ENCODE measurements around the gene BNIP3. TPM values are rescaled to one million over a fixed set of nuclear protein-coding genes. Genes with fewer than 3 reads are reported as not detected.

The BNIP3 gene
- total RNA-seq, 1 donor, result 48.4 TPM

- TF ChIP-seq CTCF (IDR thresholded peaks at IDR 0.05; ENCODE audit: insufficient read depth, low read depth, low read length), result no peak
- no peak overlapping the region for H3K4me3 ChIP-seq (ENCODE audit: low read depth, low read length)
These were observed 2.9 kb downstream of the BNIP3 start for GRCh38 chr10:131978851-131979250.

DNA sequence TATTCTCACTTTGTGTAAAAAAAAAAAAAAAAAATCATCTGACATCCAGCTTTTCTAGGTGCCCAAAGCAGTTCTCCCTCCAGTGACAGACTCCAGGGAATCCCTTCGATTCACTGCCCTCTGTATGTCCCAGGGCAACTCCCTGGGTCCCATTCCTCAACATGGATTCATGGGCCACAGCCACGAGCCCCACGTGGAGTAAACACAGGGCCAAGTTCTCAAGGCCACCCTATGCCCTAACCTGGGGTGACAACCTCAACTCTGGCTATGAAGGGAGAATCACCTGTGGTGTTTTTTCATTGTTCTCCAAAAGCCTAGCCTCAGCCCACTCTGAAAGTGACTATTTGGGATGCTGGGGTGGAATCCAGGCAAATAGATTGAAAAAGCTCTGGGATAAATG lies 3.4 kb downstream of the BNIP3 start:
- DNase-seq (ENCODE audit: low read depth), result no peak
- H3K4me3 ChIP-seq (ENCODE audit: low read depth, low read length), result no peak overlapping the region
- no peak for TF ChIP-seq CTCF (IDR thresholded peaks at IDR 0.05; ENCODE audit: insufficient read depth, low read depth, low read length)

More at GRCh38 chr10:131978851-131979250, 2.9 kb downstream of the BNIP3 start:
- no peak for DNase-seq (ENCODE audit: low read depth)

GRCh38 chr10:131977323-131978096 lies 4.2 kb downstream of the BNIP3 start:
- H3K4me3 ChIP-seq (ENCODE audit: low read depth, low read length), result no peak overlapping the region
- TF ChIP-seq CTCF (IDR thresholded peaks at IDR 0.05; ENCODE audit: insufficient read depth, low read depth, low read length), result no peak
- no peak for DNase-seq (ENCODE audit: low read depth)

DNA sequence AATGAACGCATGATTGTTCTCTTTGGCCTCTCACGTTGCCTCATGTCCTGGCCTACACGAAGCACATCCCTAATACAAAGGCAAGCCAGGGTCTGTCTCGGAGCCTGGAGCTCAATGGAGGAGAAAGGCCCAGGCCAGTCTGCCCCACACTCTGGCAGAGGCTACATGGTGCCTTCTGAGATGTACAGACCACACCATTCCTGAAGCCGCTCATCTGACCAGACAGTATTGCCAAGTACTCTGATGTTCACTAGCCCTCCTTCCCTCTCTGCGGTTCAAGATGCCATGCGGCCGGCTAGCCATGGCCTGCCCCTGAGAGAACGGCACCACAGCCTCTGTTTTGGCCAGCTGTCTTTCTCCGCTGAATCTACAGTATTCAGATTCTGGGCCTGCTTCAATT lies 5.9 kb downstream of the BNIP3 start:
- H3K4me3 ChIP-seq (ENCODE audit: low read depth, low read length), result no peak overlapping the region
- TF ChIP-seq CTCF (IDR thresholded peaks at IDR 0.05; ENCODE audit: insufficient read depth, low read depth, low read length), result no peak
- no peak for DNase-seq (ENCODE audit: low read depth)

DNA sequence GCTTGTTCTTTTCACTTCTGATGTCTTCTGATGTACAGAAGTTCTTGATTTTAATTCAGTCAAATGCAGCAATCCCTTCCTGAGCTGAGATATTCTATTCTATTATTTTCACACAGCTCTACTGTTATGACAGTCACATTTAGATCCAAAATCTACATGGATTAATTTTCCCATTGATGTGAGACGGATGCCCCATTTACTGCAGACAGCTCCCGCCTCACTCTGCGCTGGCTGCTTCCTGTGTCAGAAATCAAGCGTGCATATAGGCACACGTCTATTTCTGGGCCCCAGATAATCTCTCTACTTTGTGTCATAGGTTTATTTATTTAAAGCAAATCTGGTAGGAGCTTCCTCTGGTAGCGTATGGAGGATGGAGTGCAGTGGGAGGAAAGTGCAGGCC lies 6.7 kb downstream of the BNIP3 start:
- no peak for TF ChIP-seq CTCF (IDR thresholded peaks at IDR 0.05; ENCODE audit: insufficient read depth, low read depth, low read length)
- no peak for DNase-seq (ENCODE audit: low read depth)
- no peak overlapping the region for H3K4me3 ChIP-seq (ENCODE audit: low read depth, low read length)

DNA sequence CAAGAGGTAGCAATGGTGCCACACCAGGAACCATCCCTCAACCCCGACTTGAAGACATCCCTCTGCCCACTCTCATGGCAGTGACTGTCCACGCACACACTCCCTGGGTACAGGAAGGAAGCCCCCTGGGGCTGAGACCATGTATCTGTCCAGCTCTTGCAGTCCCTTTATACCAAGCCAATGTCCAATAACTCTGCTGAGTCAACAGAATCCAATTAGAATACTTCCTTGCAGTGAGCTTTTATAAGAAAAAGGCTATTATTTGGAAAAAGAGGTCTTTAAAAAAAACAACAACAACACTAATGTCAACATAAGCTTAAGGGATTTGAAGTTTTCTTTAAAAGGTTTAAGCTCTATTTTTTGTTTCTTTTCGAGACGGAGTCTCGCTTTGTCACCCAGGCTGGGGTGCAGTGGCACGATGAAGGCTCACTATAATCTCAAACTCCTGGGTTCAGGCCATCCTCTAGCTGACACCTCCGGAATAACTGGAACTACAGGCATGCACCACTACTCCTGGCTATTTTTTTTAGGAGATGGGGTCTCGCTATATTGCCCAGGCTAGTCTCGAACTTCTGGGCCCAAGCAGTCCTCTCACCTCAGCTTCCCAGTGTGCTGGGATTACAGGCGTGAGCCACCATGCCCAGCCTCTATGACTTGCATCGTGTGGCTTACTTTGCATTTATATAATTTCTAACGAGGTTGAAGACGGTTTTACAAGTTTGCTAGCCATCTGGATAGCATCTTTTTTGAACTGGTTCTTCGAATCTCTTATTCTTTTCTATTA lies 7.5 kb downstream of the BNIP3 start:
- TF ChIP-seq CTCF (IDR thresholded peaks at IDR 0.05; ENCODE audit: insufficient read depth, low read depth, low read length), result no peak
- DNase-seq (ENCODE audit: low read depth), result no peak
- H3K4me3 ChIP-seq (ENCODE audit: low read depth, low read length), result no peak overlapping the region
